ENCODE data around the gene SCGB1C2. TPM values are rescaled to one million over a fixed set of nuclear protein-coding genes. Genes with fewer than 3 reads are reported as not detected.

The SCGB1C2 gene
- polyA plus RNA-seq, 1 donor (not counting 4 experiments of a cell fraction or from before 2014, with no cell fraction given) = not detected

DNA sequence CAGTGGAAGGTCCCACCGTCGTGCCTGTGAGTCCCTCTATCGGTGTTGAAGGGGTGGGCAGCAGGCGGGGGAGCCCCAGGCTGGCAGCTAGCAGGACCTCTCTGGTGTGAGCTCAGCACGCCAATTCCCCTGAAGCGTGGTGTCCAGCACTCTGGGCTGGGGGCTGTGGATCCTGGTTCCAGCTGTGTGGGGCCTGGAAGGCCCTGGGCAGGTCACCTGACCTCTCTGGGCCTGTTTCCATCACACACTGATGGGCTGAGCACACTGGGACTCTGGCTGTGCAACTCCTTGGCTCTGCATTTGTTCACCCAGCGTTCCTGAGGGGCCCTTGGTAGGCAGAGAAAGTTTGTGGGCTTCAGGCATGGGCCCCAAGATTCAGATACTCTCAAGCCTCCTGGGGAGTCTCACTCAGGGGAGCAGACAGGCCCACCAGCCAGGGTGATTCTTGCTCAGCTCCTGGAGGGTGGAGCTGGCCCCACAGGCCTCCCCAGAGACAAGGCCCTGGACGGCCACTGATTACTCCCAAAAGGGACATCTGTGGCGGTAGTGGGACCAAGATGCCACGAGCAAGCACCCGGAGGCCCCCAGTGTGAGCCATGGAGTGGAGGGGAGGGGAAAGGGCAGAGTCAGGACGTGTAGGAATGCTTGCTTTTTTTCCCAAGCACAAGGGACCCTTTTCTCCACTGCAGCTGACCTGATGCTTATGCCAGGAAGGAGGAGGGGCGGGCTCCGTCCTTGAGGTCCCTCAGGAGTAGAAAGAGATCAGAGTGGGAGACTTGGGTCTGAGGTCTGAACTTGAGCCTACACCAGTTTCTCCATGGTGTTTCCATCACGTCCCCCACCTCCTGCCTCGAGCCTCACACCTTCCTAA lies 8.5 kb downstream of the SCGB1C2 start:
- Histone ChIP-seq H3K4me1 (ENCODE audit: control insufficient read depth, extremely low read depth, insufficient read depth, low read length) (no peaks in the 10 kb centered on the region), H4K20me1 (ENCODE audit: control insufficient read depth, extremely low read depth, insufficient read depth, low read length) (no peaks in the 10 kb centered on the region), H3K79me2 (ENCODE audit: control insufficient read depth, insufficient read depth, low read length) (no peaks in the 10 kb centered on the region), H2AFZ (ENCODE audit: control insufficient read depth, low read length) (no peak overlapping the region), H3K4me2 (ENCODE audit: control insufficient read depth, extremely low read depth, insufficient read depth, low read depth, low read length) (no peak overlapping the region), H3K9me1 (ENCODE audit: control insufficient read depth, extremely low read depth, insufficient read depth, low read length) (no peaks in the 10 kb centered on the region), H3K9me3 (ENCODE audit: control insufficient read depth, low read depth, low read length) (no peaks in the 10 kb centered on the region), H3K4me3 (ENCODE audit: control insufficient read depth in 2 of 3, extremely low read depth in 1 of 3, insufficient read depth in 2 of 3, low read depth in 1 of 3, low read length in 3 of 3) (no peak overlapping the region), H3K27me3 (ENCODE audit: control insufficient read depth, extremely low read depth, insufficient read depth, low read length) (no peaks in the 10 kb centered on the region), H3K27ac (ENCODE audit: control insufficient read depth, insufficient read depth, low read length) (no peak overlapping the region), H3K9ac (ENCODE audit: control insufficient read depth, extremely low read depth, insufficient read depth, low read length) (no peak overlapping the region), H3K36me3 (ENCODE audit: control insufficient read depth in 2 of 2, extremely low read depth in 1 of 2, insufficient read depth in 2 of 2, low read length in 2 of 2) (no peaks in the 10 kb centered on the region)
- dilution Hi-C loops (cut with MboI; ENCODE audit: extremely low pct_ligation_motif_present, low sequenced_read_pairs) = no loop called here
- TF ChIP-seq, protein P1, sequence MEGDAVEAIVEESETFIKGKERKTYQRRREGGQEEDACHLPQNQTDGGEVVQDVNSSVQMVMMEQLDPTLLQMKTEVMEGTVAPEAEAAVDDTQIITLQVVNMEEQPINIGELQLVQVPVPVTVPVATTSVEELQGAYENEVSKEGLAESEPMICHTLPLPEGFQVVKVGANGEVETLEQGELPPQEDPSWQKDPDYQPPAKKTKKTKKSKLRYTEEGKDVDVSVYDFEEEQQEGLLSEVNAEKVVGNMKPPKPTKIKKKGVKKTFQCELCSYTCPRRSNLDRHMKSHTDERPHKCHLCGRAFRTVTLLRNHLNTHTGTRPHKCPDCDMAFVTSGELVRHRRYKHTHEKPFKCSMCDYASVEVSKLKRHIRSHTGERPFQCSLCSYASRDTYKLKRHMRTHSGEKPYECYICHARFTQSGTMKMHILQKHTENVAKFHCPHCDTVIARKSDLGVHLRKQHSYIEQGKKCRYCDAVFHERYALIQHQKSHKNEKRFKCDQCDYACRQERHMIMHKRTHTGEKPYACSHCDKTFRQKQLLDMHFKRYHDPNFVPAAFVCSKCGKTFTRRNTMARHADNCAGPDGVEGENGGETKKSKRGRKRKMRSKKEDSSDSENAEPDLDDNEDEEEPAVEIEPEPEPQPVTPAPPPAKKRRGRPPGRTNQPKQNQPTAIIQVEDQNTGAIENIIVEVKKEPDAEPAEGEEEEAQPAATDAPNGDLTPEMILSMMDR (optimal IDR thresholded peaks at IDR 0.05 in 1 of 3, IDR thresholded peaks at IDR 0.05 in 1 of 3, conservative IDR thresholded peaks at IDR 0.05 in 1 of 3; ENCODE audit: extremely low read depth in 1 of 3, insufficient read depth in 2 of 3, low read length in 3 of 3) = no peak
- no peak for TF ChIP-seq EZH2 (IDR thresholded peaks at IDR 0.05; ENCODE audit: low read length)
- no peak for FAIRE-seq
- no peak for DNase-seq (ENCODE audit: low read depth, low spot score)

- Histone ChIP-seq H3K27ac (ENCODE audit: control insufficient read depth, insufficient read depth, low read length) (no peak overlapping the region), H3K9ac (ENCODE audit: control insufficient read depth, extremely low read depth, insufficient read depth, low read length) (no peak overlapping the region), H4K20me1 (ENCODE audit: control insufficient read depth, extremely low read depth, insufficient read depth, low read length) (no peaks in the 10 kb centered on the region), H3K9me1 (ENCODE audit: control insufficient read depth, extremely low read depth, insufficient read depth, low read length) (no peaks in the 10 kb centered on the region), H2AFZ (ENCODE audit: control insufficient read depth, low read length) (no peak overlapping the region), H3K79me2 (ENCODE audit: control insufficient read depth, insufficient read depth, low read length) (no peaks in the 10 kb centered on the region), H3K4me3 (ENCODE audit: control insufficient read depth in 2 of 3, extremely low read depth in 1 of 3, insufficient read depth in 2 of 3, low read depth in 1 of 3, low read length in 3 of 3) (no peak overlapping the region), H3K27me3 (ENCODE audit: control insufficient read depth, extremely low read depth, insufficient read depth, low read length) (no peaks in the 10 kb centered on the region), H3K4me1 (ENCODE audit: control insufficient read depth, extremely low read depth, insufficient read depth, low read length) (no peaks in the 10 kb centered on the region), H3K4me2 (ENCODE audit: control insufficient read depth, extremely low read depth, insufficient read depth, low read depth, low read length) (no peak overlapping the region), H3K9me3 (ENCODE audit: control insufficient read depth, low read depth, low read length) (no peaks in the 10 kb centered on the region), H3K36me3 (ENCODE audit: control insufficient read depth in 2 of 2, extremely low read depth in 1 of 2, insufficient read depth in 2 of 2, low read length in 2 of 2) (no peaks in the 10 kb centered on the region)
- DNase-seq (ENCODE audit: low read depth, low spot score) = no peak
- dilution Hi-C loops (cut with MboI; ENCODE audit: extremely low pct_ligation_motif_present, low sequenced_read_pairs) = no loop called here
- TF ChIP-seq, protein P1 (optimal IDR thresholded peaks at IDR 0.05 in 1 of 3, IDR thresholded peaks at IDR 0.05 in 1 of 3, conservative IDR thresholded peaks at IDR 0.05 in 1 of 3; ENCODE audit: extremely low read depth in 1 of 3, insufficient read depth in 2 of 3, low read length in 3 of 3) = no peak
- no peak for TF ChIP-seq EZH2 (IDR thresholded peaks at IDR 0.05; ENCODE audit: low read length)
- FAIRE-seq = no peak
Measured at GRCh38 chr17:146546-146945, 9.2 kb downstream of the SCGB1C2 start.

Measured in keratinocyte (primary cell).